Calu3 (cell line): Measurements from ENCODE around the gene SESN1. TPM values are rescaled to one million over a fixed set of nuclear protein-coding genes. Genes with fewer than 3 reads are reported as not detected.

Experiments used
- BruUV-seq: library from RNA; stranded (reverse); fragments of 400-500 nt; replicated peaks from 2 replicates; lab custom pipeline; 2021; lab: Mats Ljungman, UMichigan
- CTCF ChIA-PET: fragments of 300-600 bp; sonication (Branson Sonifier 250); formaldehyde crosslinking; loops from one replicate; lab custom pipeline; 2022; ENCODE audit warnings: antibody characterized with exemption; lab: Charles Lee
- DNase-seq: peaks from one replicate; pipeline ENCODE4 v3.0.0; 2022
- H3K27ac Mint-ChIP-seq: one replicate; pipeline ENCODE4 v1.8.0; 2022; ENCODE audit warnings: mixed read lengths; ENCODE audit not compliant: unreplicated experiment
- H3K27me3 Mint-ChIP-seq: one replicate; pipeline ENCODE4 v1.8.0; 2022; ENCODE audit warnings: mixed read lengths; ENCODE audit not compliant: unreplicated experiment
- H3K36me3 Mint-ChIP-seq: one replicate; pipeline ENCODE4 v1.8.0; 2022; ENCODE audit warnings: mild to moderate bottlenecking, moderate library complexity, mixed read lengths; ENCODE audit not compliant: insufficient read depth, unreplicated experiment
- H3K4me1 Mint-ChIP-seq: one replicate; pipeline ENCODE4 v1.8.0; 2022; ENCODE audit warnings: mild to moderate bottlenecking, low read depth, mixed read lengths; ENCODE audit not compliant: unreplicated experiment
- H3K4me3 Mint-ChIP-seq: one replicate; pipeline ENCODE4 v1.8.0; 2022; ENCODE audit warnings: mild to moderate bottlenecking, low read depth, moderate library complexity, mixed read lengths; ENCODE audit not compliant: unreplicated experiment
- H3K9me3 Mint-ChIP-seq: one replicate; pipeline ENCODE4 v1.8.0; 2022; ENCODE audit warnings: low read depth, mixed read lengths; ENCODE audit not compliant: unreplicated experiment
- CTCF ChIP-seq: fragments of 200-600 bp; IDR thresholded peaks from one replicate; pipeline ENCODE4 v1.8.0; 2022; ENCODE audit warnings: antibody characterized with exemption; ENCODE audit not compliant: unreplicated experiment
- intact Hi-C: fragments of 100-400 bp; cut with micrococcal nuclease; formaldehyde crosslinking; loops from one replicate; pipeline ENCODE4 v1.10.0; 2022; ENCODE audit not compliant: unreplicated experiment
- total RNA-seq: library from RNA; stranded (reverse); gene quantifications from 2 replicates; pipeline ENCODE4 v1.2.3, GENCODE V29; 2022

The SESN1 gene
- total RNA-seq, 1 experiment from 2014 or later, result 5.9 TPM

GRCh38 chr6:109050012-109050411 is 44.6 kb downstream of the SESN1 start:
- no TSS peak for BruUV-seq
- no peak for DNase-seq
- CTCF ChIA-PET, result interaction anchor here (0.7 kb wide), 2 partner anchors 14 to 685 kb away, joined by 3 to 4 read pairs; no protein-coding TSS in a partner anchor
- no peak for TF ChIP-seq CTCF
- intact Hi-C loops, result loop anchor here (2.0 kb wide), 1 partner anchor 147 kb away; no protein-coding TSS in a partner anchor
- H3K9me3 Mint-ChIP-seq, result peaks cover 5% of the 10 kb centered on the region
- no peak overlapping the region for H3K27ac Mint-ChIP-seq
- H3K27me3 Mint-ChIP-seq, result no peaks in the 10 kb centered on the region
- no peak overlapping the region for H3K4me3 Mint-ChIP-seq
- no peaks in the 10 kb centered on the region for H3K4me1 Mint-ChIP-seq
- peaks cover 4% of the 10 kb centered on the region for H3K36me3 Mint-ChIP-seq

- intact Hi-C loops, result no loop called here
- H3K4me3 Mint-ChIP-seq, result no peak overlapping the region
- DNase-seq, result no peak
- peaks cover 5% of the 10 kb centered on the region for H3K9me3 Mint-ChIP-seq
- H3K27ac Mint-ChIP-seq, result no peak overlapping the region
- no peaks in the 10 kb centered on the region for H3K27me3 Mint-ChIP-seq
- TF ChIP-seq CTCF, result no peak
- CTCF ChIA-PET, result no interaction called here
- H3K36me3 Mint-ChIP-seq, result peaks cover 4% of the 10 kb centered on the region
- H3K4me1 Mint-ChIP-seq, result no peaks in the 10 kb centered on the region
- BruUV-seq, result no TSS peak
These were observed 45.8 kb downstream of the SESN1 start for GRCh38 chr6:109048670-109049415.

GRCh38 chr6:109048176-109048575 is 46.5 kb downstream of the SESN1 start:
- peaks cover 2% of the 10 kb centered on the region for H3K36me3 Mint-ChIP-seq
- no peak for TF ChIP-seq CTCF
- no peak overlapping the region for H3K27ac Mint-ChIP-seq
- H3K4me3 Mint-ChIP-seq, result no peak overlapping the region
- H3K9me3 Mint-ChIP-seq, result peaks cover 5% of the 10 kb centered on the region
- BruUV-seq, result no TSS peak
- no peak for DNase-seq
- CTCF ChIA-PET, result no interaction called here
- no peaks in the 10 kb centered on the region for H3K4me1 Mint-ChIP-seq
- H3K27me3 Mint-ChIP-seq, result no peaks in the 10 kb centered on the region
- intact Hi-C loops, result no loop called here

GRCh38 chr6:109045493-109045892 is 49.2 kb downstream of the SESN1 start:
- Mint-ChIP-seq H3K27ac (no peak overlapping the region), H3K27me3 (no peaks in the 10 kb centered on the region), H3K36me3 (no peaks in the 10 kb centered on the region), H3K9me3 (peaks cover 5% of the 10 kb centered on the region), H3K4me1 (no peaks in the 10 kb centered on the region), H3K4me3 (no peak overlapping the region)
- DNase-seq, result no peak
- no TSS peak for BruUV-seq
- no peak for TF ChIP-seq CTCF
- intact Hi-C loops, result no loop called here
- CTCF ChIA-PET, result no interaction called here
